Panc1 (cell line): ENCODE results near the gene CHRDL1. TPM values are rescaled to one million over a fixed set of nuclear protein-coding genes. Genes with fewer than 3 reads are reported as not detected.

ENCODE experiments used
- ATAC-seq: fragments of 200-7000 bp; cut with Tn5 transposase; 2 replicates; pipeline ENCODE4 v1.9.1; 2020; ENCODE audit warnings: mild to moderate bottlenecking, moderate library complexity
- BruUV-seq: library from RNA; stranded (reverse); fragments of 400-500 nt; replicated peaks from 2 replicates; lab custom pipeline; 2021; lab: Mats Ljungman, UMichigan
- CTCF ChIA-PET: fragments of 300-600 bp; sonication (Branson Sonifier 250); formaldehyde crosslinking; loops from one replicate; lab custom pipeline; 2022; ENCODE audit warnings: antibody characterized with exemption; lab: Charles Lee
- POLR2A ChIA-PET: fragments of 300-600 bp; sonication (Branson Sonifier 250); formaldehyde crosslinking; loops from one replicate; lab custom pipeline; 2022; ENCODE audit warnings: antibody characterized with exemption; lab: Charles Lee
- DNase-seq: peaks from one replicate; pipeline ENCODE4 v3.0.0-alpha.2; 2010; ENCODE audit warnings: low read depth, low spot score
- H3K27ac ChIP-seq: 2 replicates; pipeline ENCODE4 v1.5.1; 2011; ENCODE audit warnings: mild to moderate bottlenecking, low read length, inconsistent platforms
- H3K27me3 ChIP-seq: fragments of 200-500 bp; sonication (Bioruptor generic); 2 replicates; pipeline ENCODE4 v1.6.0; 2014; ENCODE audit warnings: low read length, inconsistent platforms; ENCODE audit not compliant: control insufficient read depth, insufficient read depth
- H3K36me3 ChIP-seq: fragments of 200-500 bp; sonication (Bioruptor generic); 2 replicates; pipeline ENCODE4 v1.5.1; 2014; ENCODE audit warnings: inconsistent platforms, mild to moderate bottlenecking, low read length, moderate library complexity; ENCODE audit not compliant: control insufficient read depth, insufficient read depth
- H3K4me1 ChIP-seq: 2 replicates; pipeline ENCODE4 v1.5.1; 2011; ENCODE audit warnings: inconsistent platforms, mild to moderate bottlenecking, low read length, moderate library complexity; ENCODE audit not compliant: control insufficient read depth, insufficient read depth
- H3K4me3 ChIP-seq, 2 experiments: 2 replicates each; pipeline ENCODE4 v1.5.1; 2011 to 2012; ENCODE audit warnings: low read depth in 2 of 2, low read length in 2 of 2, mild to moderate bottlenecking in 2 of 2, inconsistent platforms in 1 of 2, moderate library complexity in 1 of 2
- H3K9me3 ChIP-seq: fragments of 200-500 bp; sonication (Bioruptor generic); 2 replicates; pipeline ENCODE4 v1.5.1; 2014; ENCODE audit warnings: low read depth, mild to moderate bottlenecking, inconsistent platforms, low read length, moderate library complexity; ENCODE audit not compliant: control insufficient read depth, insufficient read depth
- CTCF ChIP-seq: fragments of 450-650 bp; IDR thresholded peaks from 2 replicates; pipeline ENCODE4 v1.5.1; 2017; ENCODE audit warnings: mild to moderate bottlenecking
- POLR2AphosphoS5 ChIP-seq: IDR thresholded peaks from 2 replicates; pipeline ENCODE4 v1.6.1; 2012; ENCODE audit warnings: mild to moderate bottlenecking, low read depth, low read length, moderate library complexity
- REST ChIP-seq, 2 experiments: IDR thresholded peaks; 2 replicates each; pipeline ENCODE4 v1.6.1; 2011 to 2012; ENCODE audit warnings: low read depth in 2 of 2, control low read depth in 1 of 2, low read length in 1 of 2, mild to moderate bottlenecking in 1 of 2, moderate library complexity in 1 of 2; ENCODE audit not compliant: insufficient read depth in 1 of 2
- SIN3A ChIP-seq: IDR thresholded peaks from 2 replicates; pipeline ENCODE4 v1.6.1; 2012; ENCODE audit warnings: low read depth, mild to moderate bottlenecking, low read length, moderate library complexity, borderline replicate concordance; ENCODE audit not compliant: insufficient read depth
- TCF7L2 ChIP-seq: IDR thresholded peaks from 2 replicates; pipeline ENCODE4 v1.6.1; 2011; ENCODE audit warnings: mild to moderate bottlenecking, low read depth, low read length, inconsistent platforms
- in situ Hi-C: cut with HindIII; loops from 2 replicates; pipeline ENCODE4 v1.10.0; 2016; ENCODE audit warnings: low sequenced_read_pairs, low pct_unique_long_range_greater_than_20kb
- intact Hi-C: fragments of 100-400 bp; cut with micrococcal nuclease; formaldehyde crosslinking; loops from one replicate; pipeline ENCODE4 v1.10.0; 2022; ENCODE audit not compliant: unreplicated experiment
- total RNA-seq: library from RNA; stranded (reverse); gene quantifications from one replicate; pipeline ENCODE4 v1.2.1, GENCODE V29; 2021; ENCODE audit not compliant: unreplicated experiment

CHRDL1 gene
- total RNA-seq, 1 experiment from 2014 or later, result 0.08 TPM

GRCh38 chrX:110706446-110706845, 89.2 kb downstream of the CHRDL1 start:
- H3K27ac ChIP-seq, result no peak overlapping the region
- no peaks in the 10 kb centered on the region for H3K27me3 ChIP-seq
- no peak overlapping the region for H3K4me3 ChIP-seq
- intact Hi-C loops, result no loop called here
- DNase-seq (no peak), ATAC-seq (no peak)
- TF ChIP-seq TCF7L2 (no peak), REST (IDR thresholded peaks at IDR 0.05; ENCODE audit: insufficient read depth in 1 of 2, low read depth in 2 of 2, low read length in 1 of 2) (no peak), SIN3A (no peak), POLR2AphosphoS5 (no peak)
- in situ Hi-C loops, result no loop called here
- no peaks in the 10 kb centered on the region for H3K9me3 ChIP-seq
- CTCF ChIA-PET, result no interaction called here
- BruUV-seq, result no TSS peak
- H3K4me1 ChIP-seq, result no peaks in the 10 kb centered on the region
- POLR2A ChIA-PET, result no interaction called here
- H3K36me3 ChIP-seq, result no peaks in the 10 kb centered on the region

- DNase-seq, result no peak
- Histone ChIP-seq H3K4me3 (no peak overlapping the region), H3K27me3 (no peaks in the 10 kb centered on the region), H3K4me1 (no peaks in the 10 kb centered on the region), H3K27ac (no peak overlapping the region), H3K36me3 (no peaks in the 10 kb centered on the region), H3K9me3 (no peaks in the 10 kb centered on the region)
- no peak for ATAC-seq
- ChIA-PET POLR2A (no interaction called here), CTCF (no interaction called here)
- intact Hi-C loops (no loop called here), in situ Hi-C loops (no loop called here)
- TF ChIP-seq REST (IDR thresholded peaks at IDR 0.05; ENCODE audit: insufficient read depth in 1 of 2, low read depth in 2 of 2, low read length in 1 of 2), result no peak
- no peak for TF ChIP-seq SIN3A
- no peak for TF ChIP-seq CTCF
- TF ChIP-seq TCF7L2, result no peak
- no TSS peak for BruUV-seq
These were observed 92.0 kb downstream of the CHRDL1 start for GRCh38 chrX:110703641-110704040.
